ENCODE data around the gene FLYWCH2. TPM values are rescaled to one million over a fixed set of nuclear protein-coding genes. Genes with fewer than 3 reads are reported as not detected.

The FLYWCH2 gene
- total RNA-seq, 1 donor from 2014 or later, result 15.8 TPM

- no peak for DNase-seq (ENCODE audit: low spot score)
- H4K20me1 ChIP-seq (ENCODE audit: low read depth), result no peaks in the 10 kb centered on the region
These were observed 47.1 kb upstream of the FLYWCH2 start for GRCh38 chr16:2835638-2836493.

GRCh38 chr16:2836646-2837508 is 46.1 kb upstream of the FLYWCH2 start:
- Histone ChIP-seq H3K4me2 (no peak overlapping the region), H3K4me1 (no peaks in the 10 kb centered on the region), H3K27me3 (peaks cover 6% of the 10 kb centered on the region), H4K20me1 (ENCODE audit: low read depth) (no peaks in the 10 kb centered on the region), H3K36me3 (no peaks in the 10 kb centered on the region), H2AFZ (replicated peaks) (no peak overlapping the region), H3K4me3 (no peak overlapping the region), H3F3A (ENCODE audit: low read depth) (no peaks in the 10 kb centered on the region), H3K79me2 (ENCODE audit: low read depth) (no peaks in the 10 kb centered on the region), H3K27ac (no peak overlapping the region), H3K9me3 (ENCODE audit: low read depth) (no peaks in the 10 kb centered on the region), H3K9ac (no peak overlapping the region)
- peak overlapping the region; percentile 28 for H3K4me3 Mint-ChIP-seq
- TF ChIP-seq, protein P1, sequence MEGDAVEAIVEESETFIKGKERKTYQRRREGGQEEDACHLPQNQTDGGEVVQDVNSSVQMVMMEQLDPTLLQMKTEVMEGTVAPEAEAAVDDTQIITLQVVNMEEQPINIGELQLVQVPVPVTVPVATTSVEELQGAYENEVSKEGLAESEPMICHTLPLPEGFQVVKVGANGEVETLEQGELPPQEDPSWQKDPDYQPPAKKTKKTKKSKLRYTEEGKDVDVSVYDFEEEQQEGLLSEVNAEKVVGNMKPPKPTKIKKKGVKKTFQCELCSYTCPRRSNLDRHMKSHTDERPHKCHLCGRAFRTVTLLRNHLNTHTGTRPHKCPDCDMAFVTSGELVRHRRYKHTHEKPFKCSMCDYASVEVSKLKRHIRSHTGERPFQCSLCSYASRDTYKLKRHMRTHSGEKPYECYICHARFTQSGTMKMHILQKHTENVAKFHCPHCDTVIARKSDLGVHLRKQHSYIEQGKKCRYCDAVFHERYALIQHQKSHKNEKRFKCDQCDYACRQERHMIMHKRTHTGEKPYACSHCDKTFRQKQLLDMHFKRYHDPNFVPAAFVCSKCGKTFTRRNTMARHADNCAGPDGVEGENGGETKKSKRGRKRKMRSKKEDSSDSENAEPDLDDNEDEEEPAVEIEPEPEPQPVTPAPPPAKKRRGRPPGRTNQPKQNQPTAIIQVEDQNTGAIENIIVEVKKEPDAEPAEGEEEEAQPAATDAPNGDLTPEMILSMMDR (IDR thresholded peaks at IDR 0.05), result no peak
- no peak for TF ChIP-seq EZH2 (IDR thresholded peaks at IDR 0.05)
- peaks cover 15% of the 10 kb centered on the region for H3K4me1 Mint-ChIP-seq
- H3K9me3 Mint-ChIP-seq, result no peaks in the 10 kb centered on the region
- no peak for DNase-seq (ENCODE audit: low spot score)
- peaks cover 17% of the 10 kb centered on the region for H3K27me3 Mint-ChIP-seq (ENCODE audit: insufficient read depth, low read depth)
- H3K36me3 Mint-ChIP-seq, result no peaks in the 10 kb centered on the region
- peak overlapping the region; percentile 12 for H3K27ac Mint-ChIP-seq

More at GRCh38 chr16:2835638-2836493, 47.1 kb upstream of the FLYWCH2 start:
- Histone ChIP-seq H3K4me1 (no peaks in the 10 kb centered on the region), H2AFZ (replicated peaks) (no peak overlapping the region), H3K4me2 (no peak overlapping the region), H3K9me3 (ENCODE audit: low read depth) (no peaks in the 10 kb centered on the region), H3K36me3 (no peaks in the 10 kb centered on the region), H3K27ac (no peak overlapping the region), H3K27me3 (peaks cover 6% of the 10 kb centered on the region), H3K79me2 (ENCODE audit: low read depth) (no peaks in the 10 kb centered on the region), H3F3A (ENCODE audit: low read depth) (no peaks in the 10 kb centered on the region), H3K4me3 (no peak overlapping the region), H3K9ac (no peak overlapping the region)
- Mint-ChIP-seq H3K36me3 (no peaks in the 10 kb centered on the region), H3K27ac (no peak overlapping the region), H3K4me3 (no peak overlapping the region), H3K27me3 (ENCODE audit: insufficient read depth, low read depth) (peaks cover 17% of the 10 kb centered on the region), H3K4me1 (peaks cover 15% of the 10 kb centered on the region), H3K9me3 (no peaks in the 10 kb centered on the region)
- TF ChIP-seq, protein P1 (IDR thresholded peaks at IDR 0.05), result no peak
- TF ChIP-seq EZH2 (IDR thresholded peaks at IDR 0.05) (no peak), EZH2phosphoT487 (IDR thresholded peaks at IDR 0.05) (no peak)

DNA sequence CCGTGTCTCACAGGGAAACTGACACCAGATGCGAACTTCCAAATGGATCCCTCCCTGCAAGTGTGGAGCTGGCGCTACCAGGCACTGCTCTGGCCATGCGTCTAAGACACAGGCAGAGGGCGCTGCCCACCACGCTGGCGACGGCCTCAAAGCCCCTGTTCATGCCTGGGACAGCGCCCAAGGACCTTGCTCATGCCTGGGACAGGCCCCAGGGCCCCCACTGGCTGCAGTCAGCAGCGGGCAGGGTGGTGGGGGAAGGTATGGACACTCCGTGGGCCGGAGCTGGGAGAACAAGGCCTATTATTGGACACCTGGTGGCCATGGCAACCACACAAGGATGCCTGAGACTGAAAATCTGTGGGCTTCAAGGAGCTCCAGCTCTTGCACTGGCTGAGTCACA is 44.1 kb upstream of the FLYWCH2 start:
- no peaks in the 10 kb centered on the region for H3K79me2 ChIP-seq (ENCODE audit: low read depth)
- H3K27ac Mint-ChIP-seq, result no peak overlapping the region
- peaks cover 14% of the 10 kb centered on the region for H3K27me3 ChIP-seq
- TF ChIP-seq, protein P1 (IDR thresholded peaks at IDR 0.05), result peak; percentile 87
- TF ChIP-seq EZH2phosphoT487 (IDR thresholded peaks at IDR 0.05), result no peak
- peaks cover 15% of the 10 kb centered on the region for H3K4me1 Mint-ChIP-seq
- no peaks in the 10 kb centered on the region for H3K9me3 ChIP-seq (ENCODE audit: low read depth)
- no peak overlapping the region for H3K4me2 ChIP-seq
- H3K9ac ChIP-seq, result no peak overlapping the region
- no peaks in the 10 kb centered on the region for H3K9me3 Mint-ChIP-seq
- no peaks in the 10 kb centered on the region for H3K36me3 ChIP-seq
- H3K4me1 ChIP-seq, result no peaks in the 10 kb centered on the region
- peak overlapping the region; percentile 52 for H2AFZ ChIP-seq (replicated peaks)
- peak overlapping the region; percentile 1 for H3K4me3 Mint-ChIP-seq
- H3K4me3 ChIP-seq, result no peak overlapping the region
- peak; percentile 90 for DNase-seq (ENCODE audit: low spot score)
- H3K27me3 Mint-ChIP-seq (ENCODE audit: insufficient read depth, low read depth), result peaks cover 17% of the 10 kb centered on the region
- H3F3A ChIP-seq (ENCODE audit: low read depth), result no peaks in the 10 kb centered on the region
- H3K36me3 Mint-ChIP-seq, result no peaks in the 10 kb centered on the region
- H3K27ac ChIP-seq, result no peak overlapping the region
- no peaks in the 10 kb centered on the region for H4K20me1 ChIP-seq (ENCODE audit: low read depth)
